GM18517 (cell line): Measurements from ENCODE around the gene DAB2IP.

Source experiments
- ATAC-seq: cut with Tn5 transposase; IDR thresholded peaks from one replicate; pipeline ENCODE4 v1.9.1; 2021; ENCODE audit warnings: mild to moderate bottlenecking, moderate library complexity; ENCODE audit not compliant: unreplicated experiment

DAB2IP gene

DNA sequence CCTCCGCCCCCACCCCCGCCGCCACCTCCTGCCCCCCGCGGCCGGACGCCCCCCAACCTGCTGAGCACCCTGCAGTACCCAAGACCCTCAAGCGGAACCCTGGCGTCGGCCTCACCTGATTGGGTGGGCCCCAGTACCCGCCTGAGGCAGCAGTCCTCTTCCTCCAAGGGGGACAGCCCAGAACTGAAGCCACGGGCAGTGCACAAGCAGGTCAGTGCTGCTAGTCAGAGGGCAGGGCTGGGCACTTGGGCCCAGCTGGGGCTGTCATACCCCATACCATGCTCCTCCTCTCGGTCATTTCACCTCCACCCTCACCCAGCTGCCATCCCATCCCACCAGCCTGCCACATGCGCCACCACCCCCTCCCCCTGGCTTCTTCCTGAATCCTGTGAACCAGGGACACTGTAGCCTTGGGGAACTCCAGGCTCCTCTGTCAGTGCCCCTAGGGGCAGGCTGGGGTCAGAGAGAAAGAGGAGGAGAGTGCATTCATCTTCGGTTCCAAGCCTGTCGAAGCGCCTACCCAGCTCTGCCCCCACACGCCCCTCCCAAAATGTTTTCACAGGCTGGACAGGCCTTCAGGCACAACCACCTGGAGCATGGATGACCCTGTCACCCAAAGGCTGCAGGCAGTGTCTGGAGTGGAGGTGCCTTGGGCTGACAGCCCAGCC is 122.0 kb downstream of the DAB2IP start:
- no peak for ATAC-seq

DNA sequence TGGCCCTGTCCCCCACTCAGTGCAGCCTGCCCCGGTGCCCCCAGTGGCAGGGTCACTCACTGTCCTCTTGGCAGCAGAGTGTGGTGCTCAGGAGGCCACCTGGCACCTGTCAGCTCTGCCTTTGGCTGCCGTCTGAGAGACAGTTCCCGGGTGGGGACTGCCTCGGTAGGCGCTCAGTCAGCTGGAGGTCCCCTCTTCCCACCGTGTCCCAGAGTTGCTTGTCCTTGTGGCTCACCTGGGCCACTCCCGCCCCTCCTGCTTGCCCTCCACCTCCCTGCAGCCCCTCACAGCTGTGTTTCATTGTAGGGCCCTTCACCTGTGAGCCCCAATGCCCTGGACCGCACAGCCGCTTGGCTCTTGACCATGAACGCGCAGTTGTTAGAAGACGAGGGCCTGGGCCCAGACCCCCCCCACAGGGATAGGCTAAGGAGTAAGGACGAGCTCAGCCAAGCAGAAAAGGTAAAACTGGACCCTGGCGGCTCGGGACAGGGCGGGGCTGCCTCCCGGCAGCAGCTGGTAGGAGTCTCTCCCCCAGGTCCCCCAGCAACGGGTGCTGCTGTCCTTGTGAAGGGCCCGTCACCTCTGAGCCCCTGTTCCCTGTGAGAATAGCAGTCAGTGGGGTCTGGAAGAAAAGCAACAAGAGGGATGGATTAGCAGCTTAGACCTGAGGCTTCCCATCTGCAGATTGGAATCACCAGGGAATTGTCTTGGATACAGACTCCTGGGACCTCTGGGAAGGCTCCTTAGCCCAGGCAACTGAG is 122.7 kb downstream of the DAB2IP start:
- ATAC-seq = no peak

DNA sequence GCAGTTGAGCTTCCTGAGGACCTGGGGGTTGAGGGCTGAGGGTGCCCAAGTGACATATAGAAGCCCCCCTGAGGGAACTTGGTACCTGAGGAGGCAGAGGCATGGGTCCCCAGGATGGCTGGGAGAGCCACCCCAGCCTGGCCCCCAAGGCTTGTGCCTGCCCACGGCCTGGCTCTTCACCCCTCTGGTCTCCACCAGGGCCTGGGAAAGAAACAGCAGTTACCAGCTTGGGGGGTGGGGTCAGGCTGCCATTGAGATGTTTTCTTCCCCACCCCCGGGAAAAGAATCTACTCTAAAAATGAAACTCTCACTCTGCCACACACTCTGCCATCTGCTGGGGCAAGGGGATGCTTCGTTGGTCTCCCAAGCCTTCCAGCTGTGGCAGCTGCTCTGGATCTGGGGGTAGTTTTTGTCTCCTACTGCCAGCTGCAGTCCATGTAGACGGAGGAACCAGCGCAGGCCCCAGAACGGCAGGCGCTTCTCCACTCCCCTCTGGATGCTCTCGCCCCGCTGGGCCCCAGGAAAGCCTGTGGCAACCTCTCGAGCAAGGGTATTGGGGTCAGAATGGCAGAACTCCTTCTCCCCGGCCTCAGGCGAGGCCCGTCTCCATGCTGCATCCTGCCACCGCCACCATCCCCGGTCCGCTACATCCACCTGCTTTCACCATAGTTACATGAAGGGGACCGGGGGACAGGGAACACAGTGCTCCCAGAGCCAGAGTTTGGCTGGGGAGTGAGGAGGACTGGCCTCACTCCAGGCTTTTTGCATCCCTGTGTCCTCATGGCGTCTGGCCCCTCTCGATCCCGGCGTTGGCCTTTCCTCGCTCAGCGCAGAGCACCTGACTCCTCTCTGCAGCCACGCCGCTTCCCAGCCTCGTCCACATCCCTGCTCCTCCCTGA is 123.5 kb downstream of the DAB2IP start:
- no peak for ATAC-seq

DNA sequence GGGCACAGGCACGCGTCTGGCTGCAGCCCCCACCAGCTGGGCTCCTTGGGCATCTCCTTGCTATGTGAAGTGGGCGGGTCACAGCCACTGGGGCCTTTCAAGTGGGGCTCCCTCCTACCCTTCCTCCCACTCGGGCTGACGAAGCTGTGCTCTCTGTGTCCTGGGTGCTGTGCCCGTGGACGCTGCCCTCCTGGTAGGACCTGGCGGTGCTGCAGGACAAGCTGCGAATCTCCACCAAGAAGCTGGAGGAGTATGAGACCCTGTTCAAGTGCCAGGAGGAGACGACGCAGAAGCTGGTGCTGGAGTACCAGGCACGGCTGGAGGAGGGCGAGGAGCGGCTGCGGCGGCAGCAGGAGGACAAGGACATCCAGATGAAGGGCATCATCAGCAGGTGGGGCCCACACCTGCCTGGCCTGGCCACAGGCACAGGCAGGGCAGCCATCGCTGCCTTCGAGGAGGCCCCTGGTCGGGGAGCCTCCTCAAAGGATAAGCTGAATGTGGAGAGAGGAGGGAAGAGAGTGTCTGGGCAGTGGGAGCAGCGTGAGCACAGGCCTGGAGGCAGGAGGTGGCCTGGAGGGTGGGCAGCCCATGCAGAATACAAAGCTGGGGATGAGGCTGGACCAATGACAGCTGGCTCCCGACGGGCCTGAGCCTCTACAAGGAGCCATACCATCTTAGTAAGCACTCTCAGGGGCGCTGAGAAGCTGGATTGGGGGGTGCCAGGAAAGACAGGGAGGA is 124.7 kb downstream of the DAB2IP start:
- no peak for ATAC-seq

DNA sequence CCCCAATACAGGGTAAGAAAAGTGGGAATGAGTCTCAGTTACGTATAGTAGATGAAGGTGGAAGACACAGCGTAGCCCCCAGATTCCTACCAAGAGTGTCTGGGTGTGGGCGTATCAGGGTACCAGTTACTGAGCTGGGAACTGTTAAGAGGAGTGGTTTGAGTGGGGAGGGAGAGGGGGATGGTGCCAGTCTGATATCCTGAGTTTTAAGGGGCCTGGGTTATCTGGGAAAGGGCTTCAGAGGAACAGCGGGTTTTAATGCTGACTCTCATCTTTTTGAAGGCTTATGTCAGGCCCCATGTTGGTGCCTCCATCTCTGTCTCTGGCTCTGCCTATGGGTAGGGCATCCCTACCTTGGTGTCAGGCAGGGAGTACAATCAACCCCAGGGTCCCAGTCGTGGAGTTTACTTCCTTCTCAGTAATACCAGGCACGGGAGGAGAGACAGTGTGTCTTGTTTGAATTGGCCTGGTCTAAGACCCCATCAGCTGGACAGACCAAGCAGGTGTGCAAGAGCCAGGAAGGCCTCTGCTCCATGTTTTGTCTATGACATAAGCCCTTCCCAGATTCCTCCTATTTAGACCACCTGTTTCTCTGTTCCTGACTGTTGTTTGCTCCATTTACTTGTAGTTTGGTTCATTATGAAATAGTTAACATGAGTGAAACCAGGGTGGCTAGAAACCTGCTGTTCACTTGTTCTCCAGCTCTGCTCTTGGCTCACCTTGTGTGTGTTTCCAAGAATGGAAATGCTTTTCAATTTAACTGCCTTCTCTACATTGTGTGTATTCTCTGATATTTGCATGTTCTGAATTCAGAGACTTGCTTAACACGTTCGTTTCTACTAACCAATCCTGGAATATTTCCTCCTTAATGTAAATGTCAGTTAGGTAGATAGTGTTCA is 125.6 kb downstream of the DAB2IP start:
- ATAC-seq = no peak

DNA sequence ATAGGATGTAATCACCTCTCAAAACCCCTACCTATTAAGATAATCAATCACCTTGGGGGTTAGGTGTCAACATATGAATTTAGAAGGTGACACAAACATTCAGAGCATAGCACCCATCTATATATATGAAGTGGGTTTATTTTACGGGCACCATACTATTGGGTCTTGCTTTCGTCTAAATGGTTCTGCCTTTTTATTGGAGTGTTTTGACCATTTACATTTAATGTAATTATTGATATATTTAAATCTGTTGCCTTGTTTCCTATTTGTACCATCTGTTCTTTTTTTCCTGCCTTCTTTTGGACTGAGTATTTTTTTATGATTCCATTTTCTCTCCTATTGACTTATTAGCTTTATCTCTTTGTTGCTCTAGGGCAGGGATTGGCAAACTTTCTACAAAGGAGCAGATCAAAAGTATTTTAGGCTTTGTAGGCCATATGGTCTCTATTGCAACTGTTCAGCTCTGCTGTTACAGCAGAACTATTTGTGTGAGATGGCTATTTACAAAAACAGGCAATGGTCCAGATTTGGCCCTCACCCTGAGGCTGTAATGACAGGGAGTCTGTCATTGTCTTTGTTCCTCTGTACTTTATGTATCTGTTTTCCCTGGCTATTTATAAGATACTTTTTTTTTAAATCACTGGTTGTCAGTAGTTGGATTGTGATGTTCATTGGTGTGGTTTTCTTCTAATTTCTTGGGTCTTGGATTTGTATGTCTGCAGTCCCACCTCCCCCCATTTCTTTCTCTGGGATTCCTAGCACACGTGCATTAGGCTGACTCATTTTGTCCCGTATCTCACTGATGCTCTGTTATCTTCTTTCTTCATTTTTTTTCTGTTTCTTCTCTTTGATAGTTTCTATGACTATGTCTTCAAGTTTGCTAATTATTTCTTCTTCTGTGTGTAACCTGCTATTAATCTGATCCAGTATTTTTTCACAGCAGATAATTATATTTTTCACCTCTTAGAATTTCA is 127.1 kb downstream of the DAB2IP start:
- no peak for ATAC-seq

DNA sequence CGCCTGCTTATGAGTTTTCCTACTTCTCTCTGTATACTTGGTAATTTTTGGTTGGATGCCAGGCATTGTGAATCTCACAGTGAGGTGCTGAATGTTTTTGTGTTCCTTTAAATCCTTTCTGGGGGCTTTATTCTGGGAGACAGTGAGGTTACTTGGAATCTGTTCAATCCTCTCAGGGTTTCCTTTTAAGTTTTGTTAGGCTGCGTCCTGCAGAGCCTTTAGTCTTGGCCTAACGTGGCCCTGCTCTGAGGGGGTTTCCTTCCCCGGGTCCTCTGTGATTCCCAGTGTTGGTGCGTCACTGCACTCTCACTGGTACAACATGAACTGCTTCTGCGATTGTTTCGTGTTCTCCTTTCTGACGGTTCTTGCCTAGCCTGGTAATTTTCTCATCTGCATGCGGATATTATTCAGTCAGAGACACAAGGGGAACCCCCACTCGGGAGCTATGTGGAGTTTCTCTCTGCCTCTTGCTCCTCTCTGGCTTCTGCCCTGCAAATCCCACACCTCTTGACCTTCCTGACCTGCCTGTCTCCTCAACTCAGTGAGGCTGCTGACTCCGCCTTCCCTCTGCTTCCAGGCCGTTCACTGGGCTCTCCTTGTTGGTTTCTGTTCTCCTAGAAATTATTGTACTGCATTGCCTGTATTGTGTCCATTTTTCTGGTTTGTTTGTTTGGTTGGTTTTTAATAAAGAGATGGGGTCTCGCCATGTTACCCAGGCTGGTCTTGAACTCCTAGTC is 128.1 kb downstream of the DAB2IP start:
- no peak for ATAC-seq

DNA sequence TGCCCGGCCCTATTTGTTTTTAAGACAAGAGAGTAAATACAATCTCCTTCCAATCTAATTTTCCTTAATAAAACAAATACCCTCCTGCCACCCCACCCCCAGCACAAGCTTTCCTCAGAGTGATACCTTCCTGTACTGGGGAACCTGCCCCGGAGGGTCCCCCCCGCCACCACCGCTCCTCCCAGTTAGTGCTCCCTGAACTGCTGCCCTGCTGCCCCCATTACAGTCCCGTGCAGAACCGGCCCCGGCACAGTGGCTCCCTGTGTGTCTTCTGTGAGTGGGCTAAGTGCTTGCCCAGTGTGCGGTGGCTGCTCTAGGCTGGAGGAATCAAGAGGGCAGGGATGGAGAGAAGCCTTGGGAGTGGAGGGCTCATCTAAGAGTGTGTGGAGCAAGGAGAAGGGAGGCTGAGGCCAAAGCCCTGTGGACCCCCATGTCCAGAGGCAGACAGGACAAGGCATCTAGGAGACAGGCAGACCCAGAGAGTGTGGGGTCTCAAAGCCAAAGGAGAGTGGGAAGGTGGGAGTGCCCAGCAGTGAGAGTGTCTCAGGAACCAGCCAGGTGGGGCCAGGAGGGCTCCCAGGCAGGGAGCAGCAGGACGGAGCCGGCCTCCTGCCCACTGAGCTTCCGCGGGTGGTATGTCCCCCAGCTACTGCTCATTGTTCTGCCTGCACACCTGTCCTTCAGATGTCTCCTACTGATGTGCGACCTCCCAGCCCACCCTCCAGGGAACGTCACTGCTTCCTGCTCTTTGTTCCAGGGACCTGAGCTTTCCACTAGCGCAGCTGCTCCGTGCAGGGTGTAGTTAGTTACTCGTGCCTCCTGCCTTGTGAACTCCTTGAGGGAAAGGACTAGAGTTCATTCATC is 129.0 kb downstream of the DAB2IP start:
- ATAC-seq = no peak

DNA sequence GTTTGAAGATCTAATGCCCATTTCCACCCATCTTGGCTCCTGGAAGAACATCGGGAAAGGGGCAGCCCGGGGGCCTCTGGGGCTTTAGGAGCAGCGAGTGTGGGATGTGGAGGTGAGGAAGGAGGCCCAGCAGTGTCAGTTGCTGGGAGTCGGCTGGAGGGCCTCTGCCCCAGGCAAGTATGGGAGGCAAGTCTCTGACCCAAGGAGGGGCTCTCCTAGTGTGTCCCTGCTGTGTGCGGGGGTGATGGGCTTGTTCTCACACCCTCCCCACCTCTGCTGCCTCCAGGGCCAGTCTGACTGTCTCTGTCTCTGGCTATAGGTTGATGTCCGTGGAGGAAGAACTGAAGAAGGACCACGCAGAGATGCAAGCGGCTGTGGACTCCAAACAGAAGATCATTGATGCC is 129.7 kb downstream of the DAB2IP start:
- no peak for ATAC-seq

DNA sequence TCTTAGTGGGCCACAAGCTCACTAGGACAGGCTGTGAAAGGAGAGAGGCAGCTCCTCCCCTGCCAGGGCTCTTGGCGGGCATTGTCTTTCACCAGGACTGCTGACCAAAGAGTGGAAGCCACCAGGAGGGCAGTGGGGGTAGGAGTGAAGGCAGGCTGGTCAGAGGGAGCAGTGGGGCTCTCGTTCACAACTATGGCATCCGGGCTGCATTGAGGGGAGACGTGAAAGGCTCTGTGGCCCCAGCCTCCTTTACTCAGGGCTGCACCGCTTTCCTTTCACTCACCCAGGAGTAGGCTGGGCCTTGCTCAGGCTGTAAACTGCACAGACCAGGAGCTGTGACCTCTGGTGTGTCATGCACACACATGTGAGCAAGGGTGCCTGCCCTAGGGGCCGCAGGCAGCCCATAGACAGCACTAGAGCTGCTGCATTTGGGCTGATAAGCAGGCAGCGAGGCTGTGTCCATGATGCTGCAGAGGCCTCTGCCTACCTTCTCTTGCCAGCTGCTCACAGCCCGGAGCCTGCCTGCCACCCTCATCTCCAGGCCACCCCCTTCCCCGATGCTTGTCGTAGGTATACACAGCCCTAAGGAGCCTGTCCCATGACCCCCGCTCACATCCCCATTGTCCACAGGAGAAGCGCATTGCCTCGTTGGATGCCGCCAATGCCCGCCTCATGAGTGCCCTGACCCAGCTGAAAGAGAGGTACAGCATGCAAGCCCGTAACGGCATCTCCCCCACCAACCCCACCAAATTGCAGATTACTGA is 130.4 kb downstream of the DAB2IP start:
- no peak for ATAC-seq

DNA sequence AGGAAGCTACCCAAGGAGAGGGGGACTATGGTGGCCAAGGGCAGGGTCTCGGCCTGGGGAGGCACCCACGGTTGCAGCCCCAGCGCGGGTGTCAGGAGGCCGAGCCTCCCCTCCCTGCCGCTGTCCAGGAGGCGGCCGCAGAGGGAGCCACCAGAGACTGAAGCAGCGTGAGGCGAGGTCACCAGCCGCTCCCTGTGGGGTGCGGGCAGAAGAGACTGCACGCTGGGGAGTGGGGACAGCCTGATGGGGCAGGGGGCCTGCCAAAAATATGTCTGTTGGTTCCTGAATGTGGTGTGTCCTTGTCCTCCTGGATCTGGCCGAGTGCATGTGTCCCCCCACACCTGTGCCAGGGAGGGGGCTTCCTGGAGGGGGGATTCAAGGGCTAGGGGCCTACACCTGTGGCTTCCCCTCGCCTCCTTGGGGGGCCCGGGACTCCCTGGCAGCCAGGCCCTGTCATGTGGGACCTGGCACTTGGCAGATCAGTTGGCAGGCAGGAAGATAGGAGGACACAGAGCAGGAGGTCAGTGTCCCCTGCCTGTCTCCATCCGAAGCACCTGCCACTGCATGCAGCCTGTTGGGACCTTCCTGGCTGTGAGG is 131.2 kb downstream of the DAB2IP start:
- ATAC-seq = no peak

DNA sequence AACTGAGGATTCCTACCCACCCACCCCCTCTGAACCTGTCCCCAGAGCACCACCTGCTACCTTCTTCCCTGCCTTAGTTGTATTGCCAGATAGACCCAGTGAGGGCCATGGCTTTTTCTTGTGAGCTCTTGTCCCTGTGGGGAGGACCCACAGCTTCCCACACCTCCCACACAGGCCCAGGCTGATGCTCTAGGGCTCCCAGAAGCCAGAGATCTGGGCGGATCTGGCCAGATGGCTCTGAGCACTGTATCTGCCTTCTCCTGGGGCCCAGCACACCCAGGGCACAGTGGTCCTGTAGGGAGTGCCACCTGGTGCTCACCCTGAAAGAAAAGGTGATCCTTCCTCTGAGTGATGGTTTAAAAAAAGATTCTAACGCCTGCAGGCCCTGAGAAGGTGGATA is 131.7 kb downstream of the DAB2IP start:
- no peak for ATAC-seq

DNA sequence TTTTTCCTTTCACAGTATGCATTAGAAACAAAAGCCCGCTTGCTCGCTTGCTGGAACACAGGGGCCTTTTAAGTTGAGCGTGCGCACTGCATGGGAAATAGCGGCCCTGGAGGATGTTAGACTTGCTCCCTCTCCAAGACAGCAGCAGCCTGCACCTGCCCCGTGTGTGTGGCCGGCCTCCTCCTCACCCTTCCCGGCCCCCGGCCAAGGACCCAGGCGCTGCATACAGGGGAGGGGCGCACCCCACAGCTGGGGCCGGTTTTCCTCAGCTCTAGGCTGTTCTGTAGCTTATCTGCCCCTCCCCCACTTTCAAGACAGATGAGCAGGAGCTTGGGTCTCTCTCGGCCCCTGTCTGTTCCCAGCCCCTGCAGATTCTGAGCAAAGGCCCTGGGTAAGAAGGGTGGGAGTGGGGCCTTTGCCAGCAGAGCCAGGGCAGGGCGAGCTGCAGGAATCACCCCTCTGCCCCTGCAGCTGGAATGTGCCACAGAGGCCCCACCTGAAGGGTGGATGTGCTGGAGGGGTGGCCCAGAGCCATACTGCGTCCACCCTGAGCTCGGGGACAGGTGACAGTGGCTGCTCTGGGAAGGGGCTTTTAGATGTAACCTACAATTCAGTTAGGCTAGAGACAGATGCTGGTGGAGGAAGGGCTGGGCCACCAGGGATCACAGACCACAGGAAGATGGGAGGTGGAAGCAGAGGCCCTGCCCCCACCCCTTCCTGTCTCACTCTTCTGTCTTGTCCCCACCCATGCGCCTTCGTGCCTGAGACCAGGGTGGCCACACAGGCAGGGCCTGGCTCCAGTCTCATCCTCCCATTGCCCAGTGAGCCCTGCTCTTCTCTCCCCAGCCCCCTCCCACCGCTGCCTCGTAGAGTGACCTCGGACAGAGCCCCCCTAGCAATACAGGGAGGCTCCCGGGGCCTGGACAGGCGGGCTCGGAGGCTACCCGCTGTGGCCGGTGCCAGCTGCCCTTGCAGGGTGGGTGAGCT is 132.4 kb downstream of the DAB2IP start:
- no peak for ATAC-seq

DNA sequence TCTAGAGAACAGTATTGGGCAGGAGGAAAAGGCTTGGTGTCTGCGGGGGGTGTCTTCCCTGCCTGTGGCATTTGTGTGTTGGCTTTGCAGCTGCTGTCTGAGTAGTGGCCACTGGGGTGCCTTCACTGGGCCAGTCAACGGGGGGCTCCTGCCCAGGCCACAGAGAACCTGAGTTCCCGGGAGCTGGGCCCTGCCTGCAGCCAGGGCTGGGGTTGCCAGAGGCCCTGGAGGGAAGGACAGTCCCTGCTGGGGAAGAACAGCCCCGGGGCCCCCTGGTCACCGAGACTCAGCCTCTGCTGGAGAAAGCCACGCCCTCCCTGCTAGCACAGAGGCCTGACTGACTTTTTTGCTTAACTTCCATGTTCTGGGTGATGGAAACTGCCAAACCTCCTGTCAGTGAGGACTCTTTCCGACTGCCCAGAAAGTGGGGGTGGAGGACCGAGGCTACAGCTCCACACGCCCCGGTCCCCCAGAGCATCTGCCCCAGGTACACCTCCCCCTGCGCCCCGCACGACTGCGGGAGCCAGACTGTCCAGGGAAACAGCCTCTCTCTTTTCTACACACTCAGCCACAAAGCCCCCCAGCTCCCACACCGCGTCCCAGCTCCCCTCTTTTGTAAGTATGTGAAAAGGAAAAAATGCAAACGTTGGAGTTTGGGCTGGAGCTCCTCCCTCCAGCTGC is 133.4 kb downstream of the DAB2IP start:
- ATAC-seq = no peak
